Measurements from ENCODE around the gene ATP1A1. TPM values are rescaled to one million over a fixed set of nuclear protein-coding genes. Genes with fewer than 3 reads are reported as not detected.

The ATP1A1 gene
- total RNA-seq, 1 experiment from 2014 or later: 181 TPM

GRCh38 chr1:116332451-116332850 is 40.6 kb upstream of the ATP1A1 start:
- no peaks in the 10 kb centered on the region for H3K79me2 ChIP-seq (ENCODE audit: low read length)
- no peak overlapping the region for H3K27ac ChIP-seq (ENCODE audit: low read length)
- peaks cover 41% of the 10 kb centered on the region for H3K4me1 ChIP-seq (ENCODE audit: insufficient read depth, low read length)
- H3K9me3 ChIP-seq (ENCODE audit: low read length): no peaks in the 10 kb centered on the region
- CTCF ChIA-PET: no interaction called here
- no peaks in the 10 kb centered on the region for H3F3A ChIP-seq (ENCODE audit: low read length, unreplicated experiment)
- POLR2A ChIA-PET (ENCODE audit: unreplicated experiment): no interaction called here
- no peak overlapping the region for H2AFZ ChIP-seq (ENCODE audit: low read length)
- intact Hi-C loops (cut with micrococcal nuclease): loop anchor here (10.0 kb wide), 1 partner anchor 178 kb away; no protein-coding TSS in a partner anchor
- H3K9ac ChIP-seq (ENCODE audit: low read length): no peak overlapping the region
- H3K9me2 ChIP-seq (replicated peaks; ENCODE audit: low read length): no peaks in the 10 kb centered on the region; the same call in 1 of the 2 replicates
- no peaks in the 10 kb centered on the region for H3K36me3 ChIP-seq (ENCODE audit: low read depth, low read length)
- H3K4me2 ChIP-seq (ENCODE audit: low read length): no peak overlapping the region
- no peaks in the 10 kb centered on the region for H3K27me3 ChIP-seq (ENCODE audit: low read length)
- no TSS peak for BruUV-seq (replicated peaks)
- ATAC-seq (no peak), DNase-seq (no peak)
- H4K20me1 ChIP-seq (ENCODE audit: low read length): no peaks in the 10 kb centered on the region
- no peak for TF ChIP-seq EZH2phosphoT487 (IDR thresholded peaks at IDR 0.05; ENCODE audit: borderline replicate concordance, low read length)
- TF ChIP-seq, protein P1, sequence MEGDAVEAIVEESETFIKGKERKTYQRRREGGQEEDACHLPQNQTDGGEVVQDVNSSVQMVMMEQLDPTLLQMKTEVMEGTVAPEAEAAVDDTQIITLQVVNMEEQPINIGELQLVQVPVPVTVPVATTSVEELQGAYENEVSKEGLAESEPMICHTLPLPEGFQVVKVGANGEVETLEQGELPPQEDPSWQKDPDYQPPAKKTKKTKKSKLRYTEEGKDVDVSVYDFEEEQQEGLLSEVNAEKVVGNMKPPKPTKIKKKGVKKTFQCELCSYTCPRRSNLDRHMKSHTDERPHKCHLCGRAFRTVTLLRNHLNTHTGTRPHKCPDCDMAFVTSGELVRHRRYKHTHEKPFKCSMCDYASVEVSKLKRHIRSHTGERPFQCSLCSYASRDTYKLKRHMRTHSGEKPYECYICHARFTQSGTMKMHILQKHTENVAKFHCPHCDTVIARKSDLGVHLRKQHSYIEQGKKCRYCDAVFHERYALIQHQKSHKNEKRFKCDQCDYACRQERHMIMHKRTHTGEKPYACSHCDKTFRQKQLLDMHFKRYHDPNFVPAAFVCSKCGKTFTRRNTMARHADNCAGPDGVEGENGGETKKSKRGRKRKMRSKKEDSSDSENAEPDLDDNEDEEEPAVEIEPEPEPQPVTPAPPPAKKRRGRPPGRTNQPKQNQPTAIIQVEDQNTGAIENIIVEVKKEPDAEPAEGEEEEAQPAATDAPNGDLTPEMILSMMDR (conservative IDR thresholded peaks at IDR 0.05; ENCODE audit: low read depth, low read length): no peak
- TF ChIP-seq EZH2 (IDR thresholded peaks at IDR 0.05; ENCODE audit: low read length, unreplicated experiment): no peak
- no peak overlapping the region for H3K4me3 ChIP-seq (ENCODE audit: low read length)

- intact Hi-C loops (cut with micrococcal nuclease): loop anchor here (10.0 kb wide), 1 partner anchor 179 kb away; no protein-coding TSS in a partner anchor
- Histone ChIP-seq H3K9me3 (ENCODE audit: low read length) (no peaks in the 10 kb centered on the region), H2AFZ (ENCODE audit: low read length) (no peak overlapping the region), H4K20me1 (ENCODE audit: low read length) (no peaks in the 10 kb centered on the region), H3K36me3 (ENCODE audit: low read depth, low read length) (no peaks in the 10 kb centered on the region), H3K9ac (ENCODE audit: low read length) (no peak overlapping the region), H3K4me2 (ENCODE audit: low read length) (no peak overlapping the region), H3K27ac (ENCODE audit: low read length) (no peak overlapping the region), H3K4me3 (ENCODE audit: low read length) (no peak overlapping the region), H3K9me2 (replicated peaks; ENCODE audit: low read length) (no peaks in the 10 kb centered on the region; the same call in 1 of the 2 replicates), H3K79me2 (ENCODE audit: low read length) (no peaks in the 10 kb centered on the region), H3F3A (ENCODE audit: low read length, unreplicated experiment) (no peaks in the 10 kb centered on the region), H3K4me1 (ENCODE audit: insufficient read depth, low read length) (peaks cover 41% of the 10 kb centered on the region), H3K27me3 (ENCODE audit: low read length) (no peaks in the 10 kb centered on the region)
- TF ChIP-seq EZH2 (IDR thresholded peaks at IDR 0.05; ENCODE audit: low read length, unreplicated experiment): no peak
- no peak for TF ChIP-seq EZH2phosphoT487 (IDR thresholded peaks at IDR 0.05; ENCODE audit: borderline replicate concordance, low read length)
- TF ChIP-seq, protein P1 (conservative IDR thresholded peaks at IDR 0.05; ENCODE audit: low read depth, low read length): no peak
- ChIA-PET CTCF (no interaction called here), POLR2A (ENCODE audit: unreplicated experiment) (no interaction called here)
- ATAC-seq (no peak), DNase-seq (no peak)
- no TSS peak for BruUV-seq (replicated peaks)
These were observed 39.7 kb upstream of the ATP1A1 start for GRCh38 chr1:116333171-116334014.

DNA sequence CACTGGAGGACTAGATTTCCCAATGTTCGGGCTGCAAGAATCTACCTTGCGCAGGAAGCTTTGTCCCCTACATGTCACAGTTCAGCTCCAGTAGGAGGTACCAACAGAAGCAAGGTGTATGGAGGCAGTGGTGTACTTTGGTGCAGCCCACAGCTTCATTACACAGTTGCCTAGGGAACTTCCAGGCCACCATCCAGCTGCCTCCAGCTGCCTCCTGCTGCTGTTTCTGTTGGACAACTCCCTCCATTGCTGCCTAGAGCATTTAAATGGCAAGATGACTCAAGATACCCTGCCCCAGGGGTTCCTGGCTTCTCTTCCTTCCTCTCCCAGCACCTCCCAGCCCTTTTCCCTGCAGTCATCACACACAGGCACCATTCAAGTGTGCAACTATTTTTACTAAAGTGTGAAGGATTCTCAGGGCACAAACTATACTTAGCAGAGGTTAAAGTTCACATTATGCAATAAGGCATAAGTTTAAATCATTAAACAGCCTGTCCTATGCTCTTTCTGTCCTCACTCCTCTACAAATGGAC is 39.0 kb upstream of the ATP1A1 start:
- H2AFZ ChIP-seq (ENCODE audit: low read length): no peak overlapping the region
- H3K9ac ChIP-seq (ENCODE audit: low read length): no peak overlapping the region
- H3K9me2 ChIP-seq (replicated peaks; ENCODE audit: low read length): no peaks in the 10 kb centered on the region
- H3K36me3 ChIP-seq (ENCODE audit: low read depth, low read length): no peaks in the 10 kb centered on the region
- no peaks in the 10 kb centered on the region for H3F3A ChIP-seq (ENCODE audit: low read length, unreplicated experiment)
- no peaks in the 10 kb centered on the region for H3K27me3 ChIP-seq (ENCODE audit: low read length)
- no peaks in the 10 kb centered on the region for H3K79me2 ChIP-seq (ENCODE audit: low read length)
- TF ChIP-seq EZH2 (IDR thresholded peaks at IDR 0.05; ENCODE audit: low read length, unreplicated experiment) (no peak), EZH2phosphoT487 (IDR thresholded peaks at IDR 0.05; ENCODE audit: borderline replicate concordance, low read length) (no peak)
- TF ChIP-seq, protein P1 (conservative IDR thresholded peaks at IDR 0.05; ENCODE audit: low read depth, low read length): no peak
- POLR2A ChIA-PET (ENCODE audit: unreplicated experiment): no interaction called here
- peak; percentile 43 for ATAC-seq
- peaks cover 40% of the 10 kb centered on the region for H3K4me1 ChIP-seq (ENCODE audit: insufficient read depth, low read length)
- CTCF ChIA-PET: no interaction called here
- peak; percentile 80 for DNase-seq
- H3K27ac ChIP-seq (ENCODE audit: low read length): no peak overlapping the region
- BruUV-seq (replicated peaks): no TSS peak
- no peaks in the 10 kb centered on the region for H4K20me1 ChIP-seq (ENCODE audit: low read length)
- no peak overlapping the region for H3K4me3 ChIP-seq (ENCODE audit: low read length)
- intact Hi-C loops (cut with micrococcal nuclease): loop anchor here (10.0 kb wide), 1 partner anchor 179 kb away; no protein-coding TSS in a partner anchor
- no peaks in the 10 kb centered on the region for H3K9me3 ChIP-seq (ENCODE audit: low read length)
- H3K4me2 ChIP-seq (ENCODE audit: low read length): no peak overlapping the region

Data from PC-3 (cell line).